H1 (cell line): ENCODE data around the gene EXOC3L1. TPM values are rescaled to one million over a fixed set of nuclear protein-coding genes. Genes with fewer than 3 reads are reported as not detected.

Experiments
- CTCF ChIA-PET: fragments of 300-600 bp; sonication (Branson Sonifier 250); formaldehyde crosslinking; loops from one replicate; lab custom pipeline; 2021; ENCODE audit not compliant: partially characterized antibody; lab: Charles Lee
- POLR2A ChIA-PET: fragments of 300-600 bp; sonication (Branson Sonifier 250); formaldehyde crosslinking; loops from one replicate; lab custom pipeline; 2021; ENCODE audit warnings: inconsistent platforms; ENCODE audit not compliant: partially characterized antibody; lab: Charles Lee
- DNase-seq, 2 experiments: peaks; one replicate each; pipeline versions ENCODE4 v3.0.0 to v3.0.0-alpha.2; 2010 to 2022; ENCODE audit warnings: low spot score in 2 of 2, low read depth in 1 of 2, mixed read lengths in 1 of 2
- FAIRE-seq: peaks from 2 replicates; lab custom pipeline; 2011; peaks lifted over from hg19 to GRCh38; lab: Jason Lieb, UNC
- H2AFZ ChIP-seq: 2 replicates; pipeline ENCODE4 v1.8.1; 2012; ENCODE audit warnings: low read length, inconsistent platforms
- H2AK5ac ChIP-seq: 2 replicates; pipeline ENCODE4 v1.6.1; 2013; ENCODE audit warnings: low read depth, low read length
- H2BK120ac ChIP-seq: replicated peaks from 2 replicates; pipeline ENCODE3; 2013; ENCODE audit warnings: low read depth, low read length, inconsistent platforms
- H2BK12ac ChIP-seq: 2 replicates; pipeline ENCODE4 v1.6.1; 2013; ENCODE audit warnings: low read depth, low read length
- H2BK15ac ChIP-seq: 2 replicates; pipeline ENCODE4 v1.6.1; 2013; ENCODE audit warnings: low read length
- H2BK20ac ChIP-seq: 2 replicates; pipeline ENCODE4 v1.6.1; 2013; ENCODE audit warnings: low read length
- H2BK5ac ChIP-seq: 2 replicates; pipeline ENCODE4 v1.6.1; 2013; ENCODE audit warnings: low read depth, low read length
- H3K14ac ChIP-seq: 2 replicates; pipeline ENCODE4 v1.6.1; 2013; ENCODE audit warnings: inconsistent platforms; ENCODE audit not compliant: insufficient read length
- H3K18ac ChIP-seq: 2 replicates; pipeline ENCODE4 v1.6.1; 2013; ENCODE audit warnings: low read length; ENCODE audit errors: extremely low read depth
- H3K23ac ChIP-seq: 2 replicates; pipeline ENCODE4 v1.6.1; 2013; ENCODE audit warnings: inconsistent platforms; ENCODE audit not compliant: insufficient read length
- H3K23me2 ChIP-seq: 2 replicates; pipeline ENCODE4 v1.6.1; 2013; ENCODE audit warnings: low read depth, low read length
- H3K27ac ChIP-seq: 2 replicates; pipeline ENCODE4 v1.6.1; 2011; ENCODE audit warnings: low read depth, low read length, inconsistent platforms
- H3K27me3 ChIP-seq, 4 experiments: replicated peaks in 1 of 4; 1 replicate in 1 of 4; 2 replicates in 3 of 4; pipeline versions ENCODE4 v1.6.1 to v1.8.1; 2011 to 2013; ENCODE audit warnings: low read length in 3 of 4, mild to moderate bottlenecking in 3 of 4, inconsistent platforms in 2 of 4, mixed read lengths in 2 of 4, moderate library complexity in 1 of 4; ENCODE audit not compliant: control insufficient read depth in 3 of 4, insufficient read depth in 3 of 4; ENCODE audit errors: extremely low read depth in 1 of 4
- H3K36me3 ChIP-seq, 4 experiments: 2 replicates each; pipeline versions ENCODE4 v1.6.1 to v1.8.1; 2011 to 2013; ENCODE audit warnings: mild to moderate bottlenecking in 4 of 4, low read length in 3 of 4, moderate library complexity in 2 of 4, control low read depth in 1 of 4, inconsistent platforms in 1 of 4; ENCODE audit not compliant: insufficient read depth in 4 of 4, control insufficient read depth in 2 of 4
- H3K4ac ChIP-seq: replicated peaks from 2 replicates; pipeline ENCODE3; 2013; ENCODE audit warnings: low read length, low read depth, mixed read lengths, inconsistent platforms; ENCODE audit not compliant: insufficient read length
- H3K4me1 ChIP-seq, 4 experiments: replicated peaks in 1 of 4; 1 replicate in 1 of 4; 2 replicates in 3 of 4; pipeline versions ENCODE4 v1.6.1 to v1.8.1; 2011 to 2013; ENCODE audit warnings: low read length in 3 of 4, inconsistent platforms in 2 of 4, mixed read lengths in 1 of 4; ENCODE audit not compliant: insufficient read depth in 4 of 4, control insufficient read depth in 3 of 4
- H3K4me2 ChIP-seq, 2 experiments: 2 replicates each; pipeline versions ENCODE4 v1.6.1 to v1.8.1; 2011 to 2013; ENCODE audit warnings: low read depth in 2 of 2, low read length in 2 of 2, control low read depth in 1 of 2, inconsistent platforms in 1 of 2, mild to moderate bottlenecking in 1 of 2; ENCODE audit not compliant: insufficient read depth in 1 of 2
- H3K4me3 ChIP-seq, 4 experiments: fragments of 200-600, 300-600 bp in 1 of 4; sonication (generic), shearing (Covaris generic), sonication (Bioruptor Twin) in 1 of 4; 2 replicates each; pipeline versions ENCODE4 v1.5.1 to v1.8.1; 2011 to 2016; ENCODE audit warnings: low read length in 4 of 4, low read depth in 3 of 4, control low read depth in 2 of 4, inconsistent platforms in 2 of 4, mild to moderate bottlenecking in 2 of 4, mixed read lengths in 1 of 4, moderate library complexity in 1 of 4; ENCODE audit not compliant: insufficient read depth in 2 of 4; ENCODE audit errors: extremely low read depth in 1 of 4
- H3K56ac ChIP-seq: replicated peaks from 2 replicates; pipeline ENCODE3; 2013; ENCODE audit warnings: low read depth, mild to moderate bottlenecking, mixed read lengths, low read length, inconsistent platforms; ENCODE audit not compliant: insufficient read length
- H3K79me1 ChIP-seq: 2 replicates; pipeline ENCODE4 v1.6.1; 2013; ENCODE audit warnings: low read depth, low read length, control low read depth
- H3K79me2 ChIP-seq, 2 experiments: 2 replicates each; pipeline versions ENCODE4 v1.6.1 to v1.8.1; 2012 to 2013; ENCODE audit warnings: low read length in 2 of 2, mild to moderate bottlenecking in 2 of 2, inconsistent platforms in 1 of 2; ENCODE audit not compliant: insufficient read depth in 2 of 2, control insufficient read depth in 1 of 2
- H3K9ac ChIP-seq, 4 experiments: replicated peaks in 1 of 4; 1 replicate in 1 of 4; 2 replicates in 3 of 4; pipeline versions ENCODE4 v1.6.1 to v1.8.1; 2011 to 2013; ENCODE audit warnings: low read depth in 3 of 4, low read length in 3 of 4, control low read depth in 2 of 4, mild to moderate bottlenecking in 2 of 4, moderate library complexity in 2 of 4, inconsistent platforms in 1 of 4; ENCODE audit errors: extremely low read depth in 1 of 4
- H3K9me3 ChIP-seq, 2 experiments: 2 replicates each; pipeline versions ENCODE4 v1.6.1 to v1.8.1; 2012 to 2013; ENCODE audit warnings: mild to moderate bottlenecking in 2 of 2, moderate library complexity in 2 of 2, control low read depth in 1 of 2, inconsistent platforms in 1 of 2, low read depth in 1 of 2, low read length in 1 of 2, mixed read lengths in 1 of 2; ENCODE audit not compliant: insufficient read depth in 2 of 2
- H4K20me1 ChIP-seq, 2 experiments: replicated peaks in 1 of 2; 2 replicates each; pipeline versions ENCODE3 to v1.8.1; 2011 to 2013; ENCODE audit warnings: inconsistent platforms in 2 of 2, low read length in 2 of 2, mild to moderate bottlenecking in 1 of 2; ENCODE audit not compliant: insufficient read depth in 2 of 2, control insufficient read depth in 1 of 2
- H4K5ac ChIP-seq: 2 replicates; pipeline ENCODE4 v1.6.1; 2013; ENCODE audit warnings: low read length, low read depth, mixed read lengths, inconsistent platforms; ENCODE audit not compliant: insufficient read length
- H4K8ac ChIP-seq: 2 replicates; pipeline ENCODE4 v1.8.0; 2013; ENCODE audit warnings: mild to moderate bottlenecking, moderate library complexity, low read length, inconsistent platforms; ENCODE audit not compliant: insufficient read depth; ENCODE audit errors: extremely low read depth
- H4K91ac ChIP-seq: replicated peaks from 2 replicates; pipeline ENCODE3; 2013; ENCODE audit warnings: low read length, mixed read lengths, inconsistent platforms; ENCODE audit not compliant: insufficient read length
- POU5F1 ChIP-seq: IDR thresholded peaks from 2 replicates; pipeline ENCODE4 v1.6.1; 2011; ENCODE audit warnings: low read depth, mild to moderate bottlenecking, low read length, moderate library complexity
- SRF ChIP-seq: IDR thresholded peaks from 2 replicates; pipeline ENCODE4 v1.6.1; 2011; ENCODE audit warnings: mild to moderate bottlenecking, low read depth, low read length, moderate library complexity
- WGBS, 2 experiments: shearing (Covaris generic) in 1 of 2; methylation state at CpG; one replicate each; pipeline versions ENCODE4 v1.1.6 to v1.1.7; 2013 to 2015; ENCODE audit warnings: low lambda C conversion rate in 2 of 2, mixed read lengths in 2 of 2, inconsistent platforms in 1 of 2, low coverage in 1 of 2, missing lambda C conversion rate in 1 of 2; ENCODE audit not compliant: insufficient replicate concordance in 2 of 2, insufficient coverage in 1 of 2, insufficient read length in 1 of 2; ENCODE audit errors: extremely low coverage in 1 of 2, missing lambda C conversion rate in 1 of 2; 5-methylcytosine and 5-hydroxymethylcytosine counted together
- polyA plus RNA-seq, 7 experiments: library from polyadenylated mRNA; depleted of rRNA in 3 of 7; stranded (reverse) in 5 of 7; unstranded in 2 of 7; fragments of >200 nt in 5 of 7; fragments of 200-250 nt in 2 of 7; gene quantifications; 1 replicate in 5 of 7; 2 replicates in 1 of 7; 4 replicates in 1 of 7; pipeline versions ENCODE4 v1.2.1 to v1.2.3, GENCODE V29; 2011 to 2013; ENCODE audit warnings: missing spikeins in 2 of 7, mixed read lengths in 2 of 7
- total RNA-seq: library from RNA; stranded (reverse); fragmentation: NEBNext Ultra II Directional; extraction: Animal tissue kit (Norgen Biotek cat#: 25700); gene quantifications from 2 replicates; pipeline ENCODE4 v1.2.1, GENCODE V29; 2021
- TF ChIP-seq, protein P1 (sequence below): IDR thresholded peaks from 2 replicates; pipeline ENCODE4 v1.6.1; 2012; ENCODE audit warnings: inconsistent platforms

EXOC3L1 gene
- total and polyA plus RNA-seq, 2 of the 8 experiments (the other 6 are each of a cell fraction or from before 2014, with no cell fraction given), result 1.3 TPM

DNA sequence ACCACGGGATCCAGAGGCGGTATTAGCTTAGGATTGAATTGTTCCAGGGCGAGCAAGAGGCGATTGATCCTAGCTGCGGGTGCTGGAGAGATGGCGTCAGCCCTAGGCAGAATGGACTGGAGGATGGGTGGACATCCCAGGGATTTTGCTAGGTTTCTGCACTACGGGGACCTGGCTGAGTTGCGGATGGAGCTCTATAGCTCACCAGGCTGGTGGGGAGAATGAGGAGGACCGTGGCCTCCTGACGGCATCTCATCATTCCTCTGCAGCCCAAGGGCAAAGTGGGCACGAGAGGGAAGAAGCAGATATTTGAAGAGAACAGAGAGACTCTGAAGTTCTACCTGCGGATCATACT lies 37.6 kb upstream of the EXOC3L1 start:
- Histone ChIP-seq H3K23me2 (peaks cover 5% of the 10 kb centered on the region), H3K9ac (peak overlapping the region; percentile 55 to 89 (median 82)), H3K27ac (peak overlapping the region; percentile 74), H2BK15ac (no peak overlapping the region), H4K8ac (peak overlapping the region; percentile 98; the same call in 1 of the 2 replicates), H3K56ac (no peak overlapping the region), H2BK120ac (no peak overlapping the region), H3K4me1 (peaks cover 0 to 6% (median 3%) of the 10 kb centered on the region in 4 experiments; a peak in 3 of 7 replicates), H3K23ac (no peak overlapping the region), H2AFZ (no peak overlapping the region), H4K20me1 (peaks cover 3 to 14% of the 10 kb centered on the region in 2 experiments), H3K9me3 (no peaks in the 10 kb centered on the region), H4K5ac (no peak overlapping the region), H4K91ac (no peak overlapping the region), H2BK20ac (no peak overlapping the region), H3K4me3 (peak overlapping the region; percentile 83 to 96 (median 94)), H3K14ac (no peak overlapping the region), H2BK5ac (no peak overlapping the region; the same call in 1 of the 2 replicates), H2BK12ac (no peak overlapping the region; the same call in 1 of the 2 replicates), H3K27me3 (no peaks in the 10 kb centered on the region; a peak in 4 of 7 replicates), H2AK5ac (no peak overlapping the region), H3K36me3 (peaks cover 17 to 36% (median 32%) of the 10 kb centered on the region in 4 experiments; a peak in 7 of 8 replicates), H3K4ac (no peak overlapping the region), H3K79me1 (no peaks in the 10 kb centered on the region; the same call in 1 of the 2 replicates), H3K79me2 (peaks cover 0 to 13% of the 10 kb centered on the region in 2 experiments; a peak in 2 of 4 replicates), H3K18ac (no peak overlapping the region), H3K4me2 (peak overlapping the region; percentile 74 to 82)
- CTCF ChIA-PET, result interaction anchor here (0.5 to 3.9 kb wide), 17 partner anchors 8 to 298 kb away, joined by 3 to 25 read pairs (median 5); partner anchors contain the start of genes ELMO3 and NOL3
- WGBS, 2 experiments, result 35% methylated on average over 12 of the region's 12 CpGs; no CpG with 5 or more reads in 1 of the 2 experiments
- DNase-seq, result no peak
- POLR2A ChIA-PET, result interaction anchor here (0.9 to 2.7 kb wide), 12 partner anchors 9 to 38 kb away, joined by 3 to 22 read pairs (median 8); partner anchors contain the start of genes EXOC3L1 and FHOD1
- FAIRE-seq, result no peak
- TF ChIP-seq, protein P1, sequence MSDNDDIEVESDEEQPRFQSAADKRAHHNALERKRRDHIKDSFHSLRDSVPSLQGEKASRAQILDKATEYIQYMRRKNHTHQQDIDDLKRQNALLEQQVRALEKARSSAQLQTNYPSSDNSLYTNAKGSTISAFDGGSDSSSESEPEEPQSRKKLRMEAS, result no peak
- no peak for TF ChIP-seq SRF
- no peak for TF ChIP-seq POU5F1
